Measurements from ENCODE around the gene NUP214. TPM values are rescaled to one million over a fixed set of nuclear protein-coding genes. Genes with fewer than 3 reads are reported as not detected.
"Not testable (repeated sequence)": the region's sequence is repeated elsewhere in the genome, so short reads cannot be mapped to it uniquely, and the experiment has no call there.

NUP214 gene
- total RNA-seq, 4 donors from 2014 or later = 36.1 to 104 (median 69.6) TPM

DNA sequence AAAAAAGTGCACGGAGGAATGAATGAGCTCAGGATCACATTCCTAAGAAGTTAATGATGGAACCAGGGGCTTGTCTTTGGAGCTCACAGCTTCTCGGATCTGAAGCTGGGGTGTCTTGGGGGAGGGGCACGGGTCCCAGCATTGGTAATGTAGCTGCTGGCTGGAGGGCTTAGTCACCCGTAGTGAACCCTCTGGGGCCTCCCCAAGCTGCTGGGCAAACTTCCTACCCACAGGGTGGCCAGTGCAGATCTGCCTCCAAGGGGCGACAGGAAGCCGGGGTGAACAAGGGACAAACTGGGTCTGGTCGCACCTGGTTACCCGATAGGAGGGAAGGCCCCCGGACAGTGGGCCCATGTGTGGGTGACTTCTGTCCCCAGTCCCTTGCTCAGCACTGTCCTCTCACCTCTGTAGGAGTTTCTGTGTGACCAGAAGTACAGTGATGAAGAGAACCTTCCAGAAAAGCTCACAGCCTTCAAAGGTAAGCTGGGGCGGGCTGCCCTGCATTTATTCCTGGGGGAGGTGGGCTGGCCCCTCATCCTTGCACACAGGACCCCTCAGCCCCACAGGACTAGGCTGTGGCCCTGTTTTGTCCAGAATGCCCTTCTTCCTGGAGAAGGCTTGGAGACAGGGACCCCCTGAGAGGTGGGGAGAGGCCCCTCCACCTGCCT lies 14.1 kb upstream of the NUP214 start:
- H3K9me3 ChIP-seq = no peaks in the 10 kb centered on the region
- 57% methylated on average over 7 of the region's 10 CpGs for WGBS
- no peak for DNase-seq (ENCODE audit: low spot score in 2 of 2)
- H3K4me1 ChIP-seq = peaks cover 5% of the 10 kb centered on the region
- H3K36me3 ChIP-seq = no peaks in the 10 kb centered on the region
- no peaks in the 10 kb centered on the region for H3K27me3 ChIP-seq
- no peak overlapping the region for H3K4me3 ChIP-seq
- TF ChIP-seq EP300 (IDR thresholded peaks at IDR 0.05) (no peak), POLR2AphosphoS5 (IDR thresholded peaks at IDR 0.05) (no peak)
- H3K27ac ChIP-seq = no peak overlapping the region

GRCh38 chr9:131111854-131112311 lies 13.5 kb upstream of the NUP214 start:
- H3K27ac ChIP-seq = no peak overlapping the region
- H3K27me3 ChIP-seq = no peaks in the 10 kb centered on the region
- TF ChIP-seq EP300 (IDR thresholded peaks at IDR 0.05) (no peak), POLR2AphosphoS5 (IDR thresholded peaks at IDR 0.05) (no peak), POLR2A (IDR thresholded peaks at IDR 0.05) (no peak)
- TF ChIP-seq, protein P1, sequence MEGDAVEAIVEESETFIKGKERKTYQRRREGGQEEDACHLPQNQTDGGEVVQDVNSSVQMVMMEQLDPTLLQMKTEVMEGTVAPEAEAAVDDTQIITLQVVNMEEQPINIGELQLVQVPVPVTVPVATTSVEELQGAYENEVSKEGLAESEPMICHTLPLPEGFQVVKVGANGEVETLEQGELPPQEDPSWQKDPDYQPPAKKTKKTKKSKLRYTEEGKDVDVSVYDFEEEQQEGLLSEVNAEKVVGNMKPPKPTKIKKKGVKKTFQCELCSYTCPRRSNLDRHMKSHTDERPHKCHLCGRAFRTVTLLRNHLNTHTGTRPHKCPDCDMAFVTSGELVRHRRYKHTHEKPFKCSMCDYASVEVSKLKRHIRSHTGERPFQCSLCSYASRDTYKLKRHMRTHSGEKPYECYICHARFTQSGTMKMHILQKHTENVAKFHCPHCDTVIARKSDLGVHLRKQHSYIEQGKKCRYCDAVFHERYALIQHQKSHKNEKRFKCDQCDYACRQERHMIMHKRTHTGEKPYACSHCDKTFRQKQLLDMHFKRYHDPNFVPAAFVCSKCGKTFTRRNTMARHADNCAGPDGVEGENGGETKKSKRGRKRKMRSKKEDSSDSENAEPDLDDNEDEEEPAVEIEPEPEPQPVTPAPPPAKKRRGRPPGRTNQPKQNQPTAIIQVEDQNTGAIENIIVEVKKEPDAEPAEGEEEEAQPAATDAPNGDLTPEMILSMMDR (IDR thresholded peaks at IDR 0.05) = no peak
- H3K9me3 ChIP-seq = no peaks in the 10 kb centered on the region
- 82% methylated on average over 22 of the region's 25 CpGs for WGBS
- peaks cover 5% of the 10 kb centered on the region for H3K4me1 ChIP-seq
- no peaks in the 10 kb centered on the region for H3K36me3 ChIP-seq
- no peak overlapping the region for H3K4me3 ChIP-seq
- DNase-seq (ENCODE audit: low spot score in 2 of 2) = no peak

DNA sequence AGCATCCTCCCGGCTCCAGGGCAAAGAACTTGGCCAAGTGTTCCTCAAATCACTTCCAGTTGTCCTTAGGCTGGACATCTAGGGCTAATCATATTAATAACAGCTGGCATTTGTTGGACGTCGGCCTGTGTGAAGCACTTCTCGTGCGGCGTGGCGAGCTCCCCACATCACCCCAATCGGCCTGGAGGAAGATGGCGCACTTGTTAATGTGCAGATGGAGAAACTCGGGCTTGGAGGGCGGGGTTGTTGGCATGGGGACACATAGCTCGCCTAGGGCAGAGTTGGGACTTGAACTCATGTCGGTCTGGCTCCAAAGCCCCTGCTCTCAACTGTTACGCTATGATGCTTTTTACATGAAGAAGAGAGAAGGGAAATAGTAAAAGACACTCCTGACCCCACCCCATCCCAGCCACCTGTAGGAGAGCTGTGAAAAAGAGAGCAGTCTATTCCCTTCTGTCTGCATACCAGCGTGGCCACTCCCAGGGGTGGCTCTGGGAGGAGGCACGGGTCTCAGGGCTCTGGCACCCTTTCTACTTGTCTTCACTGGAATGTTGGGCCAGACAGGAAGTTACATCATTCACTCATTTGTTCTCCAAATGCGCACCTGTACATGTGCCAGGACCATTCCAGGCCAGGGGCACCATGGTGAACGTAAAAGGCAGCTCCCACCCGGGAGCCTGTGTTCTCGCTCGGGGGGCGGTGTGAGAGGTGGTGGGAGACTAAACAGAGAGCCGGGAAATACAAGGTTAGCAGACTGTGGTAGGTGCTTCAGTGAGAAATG lies 12.8 kb upstream of the NUP214 start:
- 68% methylated on average over 20 of the region's 23 CpGs for WGBS
- Histone ChIP-seq H3K4me3 (no peak overlapping the region), H3K27ac (no peak overlapping the region), H3K4me1 (peaks cover 5% of the 10 kb centered on the region), H3K36me3 (no peaks in the 10 kb centered on the region), H3K27me3 (no peaks in the 10 kb centered on the region), H3K9me3 (no peaks in the 10 kb centered on the region)
- TF ChIP-seq EP300 (IDR thresholded peaks at IDR 0.05) (no peak), POLR2AphosphoS5 (IDR thresholded peaks at IDR 0.05) (no peak), POLR2A (IDR thresholded peaks at IDR 0.05) (no peak)
- TF ChIP-seq, protein P1 (IDR thresholded peaks at IDR 0.05) = no peak
- no peak for DNase-seq (ENCODE audit: low spot score in 2 of 2)

DNA sequence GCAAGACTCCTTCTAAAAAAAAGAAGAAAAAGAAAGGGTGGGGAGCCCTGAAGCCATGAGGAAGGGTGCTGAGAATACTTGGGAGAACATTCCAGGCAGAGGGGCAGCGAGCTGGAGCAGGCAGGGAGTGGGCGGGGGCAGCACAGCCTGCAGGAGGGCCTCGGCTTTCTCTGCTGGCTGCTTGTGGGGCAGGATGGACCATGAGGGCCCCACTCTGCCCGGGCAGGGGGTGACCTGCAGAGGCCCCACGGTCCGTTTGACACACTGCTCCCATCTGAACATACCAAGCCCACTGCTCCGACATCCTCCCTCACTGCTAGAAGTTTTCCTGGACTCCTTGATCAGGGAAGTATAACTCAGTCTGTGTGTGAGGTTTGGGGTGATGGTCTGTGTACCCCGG lies 11.7 kb upstream of the NUP214 start:
- 58% methylated on average over 8 of the region's 8 CpGs for WGBS
- no peak for DNase-seq (ENCODE audit: low spot score in 2 of 2)
- H3K27ac ChIP-seq = no peak overlapping the region
- peaks cover 5% of the 10 kb centered on the region for H3K4me1 ChIP-seq
- H3K4me3 ChIP-seq = no peak overlapping the region
- H3K27me3 ChIP-seq = no peaks in the 10 kb centered on the region
- no peak for TF ChIP-seq POLR2A (IDR thresholded peaks at IDR 0.05)
- TF ChIP-seq, protein P1 (IDR thresholded peaks at IDR 0.05) = no peak
- no peak for TF ChIP-seq EP300 (IDR thresholded peaks at IDR 0.05)
- TF ChIP-seq POLR2AphosphoS5 (IDR thresholded peaks at IDR 0.05) = no peak
- no peaks in the 10 kb centered on the region for H3K9me3 ChIP-seq
- no peaks in the 10 kb centered on the region for H3K36me3 ChIP-seq

DNA sequence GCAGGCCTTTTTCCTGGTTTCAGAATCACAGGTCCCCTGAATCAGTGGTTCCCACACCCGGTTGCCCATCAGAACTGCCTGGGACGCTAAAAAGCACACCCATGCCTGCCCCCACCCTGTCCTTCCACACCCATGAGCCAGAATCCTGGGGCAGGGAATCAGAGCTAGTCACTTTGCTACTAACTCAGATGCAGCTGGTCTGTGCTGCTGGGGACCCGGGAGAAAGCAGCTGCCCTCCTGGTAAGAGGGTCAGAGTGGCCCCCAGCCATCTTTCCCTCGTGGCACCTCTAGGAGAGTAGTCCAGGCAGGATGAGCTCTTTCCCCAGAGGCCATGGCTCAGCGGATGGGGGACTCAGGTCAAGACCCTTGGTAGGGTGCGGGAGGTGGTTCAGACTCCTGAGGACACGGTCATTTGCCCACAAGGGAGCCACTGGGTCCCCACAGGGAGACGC lies 11.3 kb upstream of the NUP214 start:
- no peak overlapping the region for H3K27ac ChIP-seq
- 82% methylated on average over 8 of the region's 8 CpGs for WGBS

GRCh38 chr9:131115360-131115742 lies 10.0 kb upstream of the NUP214 start:
- DNase-seq (ENCODE audit: low spot score in 2 of 2); H3K4me1 ChIP-seq; H3K4me3 ChIP-seq; H3K27ac ChIP-seq; H3K9me3 ChIP-seq; H3K36me3 ChIP-seq; H3K27me3 ChIP-seq: not testable (repeated sequence)
- WGBS = 86% methylated on average over 6 of the region's 6 CpGs

More for the DNA sequence above, 11.3 kb upstream of the NUP214 start:
- Histone ChIP-seq H3K4me1 (peaks cover 5% of the 10 kb centered on the region), H3K9me3 (no peaks in the 10 kb centered on the region), H3K36me3 (no peaks in the 10 kb centered on the region), H3K4me3 (no peak overlapping the region), H3K27me3 (no peaks in the 10 kb centered on the region)
- no peak for TF ChIP-seq EP300 (IDR thresholded peaks at IDR 0.05)
- TF ChIP-seq, protein P1 (IDR thresholded peaks at IDR 0.05) = no peak
- no peak for TF ChIP-seq POLR2A (IDR thresholded peaks at IDR 0.05)
- TF ChIP-seq POLR2AphosphoS5 (IDR thresholded peaks at IDR 0.05) = no peak
- no peak for DNase-seq (ENCODE audit: low spot score in 2 of 2)
